Muscle of back (tissue), 11 donors: Measurements from ENCODE around the gene TCF12. TPM values are rescaled to one million over a fixed set of nuclear protein-coding genes. Genes with fewer than 3 reads are reported as not detected.

ENCODE experiments used
- DNase-seq, 3 donors: peaks; one replicate each; pipeline versions ENCODE4 v3.0.0 to v3.0.0-alpha.2; 2013
- polyA plus RNA-seq, 10 donors: library from polyadenylated mRNA; unstranded; fragments of 120-200 nt; gene quantifications; one replicate each; pipeline ENCODE4 v1.2.1, GENCODE V29; 2013; ENCODE audit not compliant: insufficient read length in 10 of 10

The TCF12 gene
- polyA plus RNA-seq, 10 donors: 90.4 to 162 (median 125) TPM

GRCh38 chr15:57332326-57332725, 413.9 kb downstream of the TCF12 start:
- DNase-seq: no peak

DNA sequence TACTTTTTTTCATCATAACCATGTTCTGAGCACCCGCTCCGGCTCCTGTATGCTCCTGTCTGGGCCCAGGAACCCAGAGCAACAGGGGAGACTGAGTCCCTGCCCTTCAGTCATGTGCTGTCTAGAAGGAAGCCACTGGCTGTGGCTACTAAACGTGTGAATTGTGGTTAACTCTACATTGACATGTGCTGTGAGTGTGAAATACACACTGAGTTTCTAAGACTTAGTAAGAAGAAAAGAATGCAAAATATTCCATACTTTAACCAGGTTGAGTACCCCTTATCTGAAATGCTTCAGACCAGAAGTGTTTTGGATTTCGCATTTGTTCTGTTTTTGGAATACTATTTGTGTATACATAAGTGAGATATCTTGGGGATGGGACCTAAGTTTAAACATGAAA, 415.0 kb downstream of the TCF12 start:
- no peak for DNase-seq

- DNase-seq: no peak
These were observed 415.8 kb downstream of the TCF12 start for GRCh38 chr15:57334257-57334656.

- no peak for DNase-seq
These were observed 416.9 kb downstream of the TCF12 start for GRCh38 chr15:57335293-57335715.

GRCh38 chr15:57335719-57336118, 417.3 kb downstream of the TCF12 start:
- DNase-seq: no peak

DNA sequence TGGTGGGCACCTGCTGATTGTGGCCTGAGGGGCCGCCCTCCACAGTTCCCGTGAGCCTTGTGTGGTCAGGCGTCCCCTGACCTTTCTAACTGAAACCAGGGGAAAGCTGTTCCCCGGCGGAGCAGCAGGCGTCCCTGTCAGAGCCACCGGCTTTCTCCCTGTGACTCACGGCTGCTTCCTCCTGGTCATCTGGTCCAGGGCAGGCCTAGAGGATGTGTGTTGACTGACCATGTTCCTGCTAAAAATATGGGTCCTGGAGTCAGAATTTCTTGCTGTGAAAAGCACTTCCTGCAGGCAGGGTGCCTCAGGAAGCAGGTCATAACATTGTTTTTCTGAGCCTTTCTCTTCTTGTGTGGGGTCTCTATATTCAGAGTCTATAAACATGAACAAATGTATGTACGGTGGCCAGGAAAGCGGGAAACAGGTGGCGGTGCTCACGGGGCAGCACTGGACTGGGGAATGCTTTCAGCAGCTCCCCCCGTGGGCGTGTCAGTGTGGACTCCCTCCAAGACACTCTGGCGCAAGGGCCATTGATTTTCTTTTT, 419.5 kb downstream of the TCF12 start:
- DNase-seq: peak; percentile 39 to 82 (median 54)

GRCh38 chr15:57339321-57339720, 420.9 kb downstream of the TCF12 start:
- DNase-seq: no peak

Other genes with a start within 250 kb of the TCF12 start
- 10 to 100 TPM; 27.3 to 56.3 (median 37.6) TPM for gene ZNF280D, start 185.1 kb upstream of the TCF12 start, polyA plus RNA-seq